HepG2 (cell line): ENCODE measurements around the gene NFS1. TPM values are rescaled to one million over a fixed set of nuclear protein-coding genes. Genes with fewer than 3 reads are reported as not detected.

Experiments
- ASH2L ChIP-seq: fragments of 300-600, 200-600 bp; sonication (generic); IDR thresholded peaks from 2 replicates; pipeline ENCODE4 v1.7.0; 2017; ENCODE audit warnings: low read depth, mild to moderate bottlenecking, moderate library complexity, mixed read lengths, low read length; ENCODE audit not compliant: insufficient read length
- ATF1 ChIP-seq: IDR thresholded peaks from 2 replicates; pipeline ENCODE4 v1.6.1; 2016; ENCODE audit warnings: mild to moderate bottlenecking, control low read depth
- DPF2 ChIP-seq: sonication (generic); formaldehyde crosslinking; IDR thresholded peaks from 2 replicates; pipeline ENCODE4 v1.4.0; 2020; ENCODE audit warnings: mild to moderate bottlenecking, low read depth, missing genetic modification reagents, borderline replicate concordance
- ELF1 ChIP-seq: sonication (generic); formaldehyde crosslinking; IDR thresholded peaks from 2 replicates; pipeline ENCODE4 v1.4.0; 2020; ENCODE audit warnings: missing genetic modification reagents
- FOXM1 ChIP-seq: sonication (generic); formaldehyde crosslinking; IDR thresholded peaks from 2 replicates; pipeline ENCODE4 v1.5.0; 2020; ENCODE audit warnings: missing genetic modification reagents
- IRF1 ChIP-seq: sonication (generic); formaldehyde crosslinking; IDR thresholded peaks from 2 replicates; pipeline ENCODE4 v1.4.0; 2020; ENCODE audit warnings: low read depth, mild to moderate bottlenecking, missing genetic modification reagents
- MIXL1 ChIP-seq: IDR thresholded peaks from 2 replicates; pipeline ENCODE4 v1.6.1; 2016
- NFATC3 ChIP-seq: sonication (generic); formaldehyde crosslinking; IDR thresholded peaks from 2 replicates; pipeline ENCODE4 v1.5.1; 2020; ENCODE audit warnings: mild to moderate bottlenecking, missing genetic modification reagents
- NFE2 ChIP-seq: sonication (generic); formaldehyde crosslinking; IDR thresholded peaks from 2 replicates; pipeline ENCODE4 v1.4.0; 2020; ENCODE audit warnings: missing genetic modification reagents
- SOX6 ChIP-seq, 2 experiments: fragments of 450-650 bp in 1 of 2; sonication (generic) in 1 of 2; formaldehyde crosslinking in 1 of 2; IDR thresholded peaks; 2 replicates each; pipeline versions ENCODE4 v1.4.0 to v1.6.1; 2017 to 2020; ENCODE audit warnings: antibody characterized with exemption in 1 of 2, mild to moderate bottlenecking in 1 of 2, missing genetic modification reagents in 1 of 2
- STAT5B ChIP-seq: sonication (generic); formaldehyde crosslinking; IDR thresholded peaks from 2 replicates; pipeline ENCODE4 v1.4.0; 2020; ENCODE audit warnings: missing genetic modification reagents
- TOE1 ChIP-seq: sonication (generic); formaldehyde crosslinking; IDR thresholded peaks from 2 replicates; pipeline ENCODE4 v1.4.0; 2020; ENCODE audit warnings: mild to moderate bottlenecking, missing genetic modification reagents
- ZNF30 ChIP-seq: sonication (generic); formaldehyde crosslinking; IDR thresholded peaks from 2 replicates; pipeline ENCODE4 v1.5.0; 2020; ENCODE audit warnings: mild to moderate bottlenecking, missing genetic modification reagents
- ZNF33A ChIP-seq: sonication (generic); formaldehyde crosslinking; IDR thresholded peaks from 2 replicates; pipeline ENCODE4 v1.5.1; 2020; ENCODE audit warnings: missing genetic modification reagents, mild to moderate bottlenecking, moderate library complexity, borderline replicate concordance
- ZNF616 ChIP-seq: sonication (generic); formaldehyde crosslinking; IDR thresholded peaks from 2 replicates; pipeline ENCODE4 v1.5.0; 2020; ENCODE audit warnings: low read depth, mild to moderate bottlenecking, missing genetic modification reagents
- ZNF619 ChIP-seq: sonication (generic); formaldehyde crosslinking; IDR thresholded peaks from 2 replicates; pipeline ENCODE4 v1.4.0; 2020; ENCODE audit warnings: mild to moderate bottlenecking, missing genetic modification reagents
- ZNF652 ChIP-seq: IDR thresholded peaks from 2 replicates; pipeline ENCODE4 v1.6.1; 2016; ENCODE audit warnings: low read depth, borderline replicate concordance
- ZNF670 ChIP-seq: sonication (generic); formaldehyde crosslinking; IDR thresholded peaks from 2 replicates; pipeline ENCODE4 v1.8.0; 2022; ENCODE audit warnings: mild to moderate bottlenecking, missing genetic modification reagents, borderline replicate concordance
- ZNF674 ChIP-seq: sonication (generic); formaldehyde crosslinking; IDR thresholded peaks from 2 replicates; pipeline ENCODE4 v1.5.0; 2020; ENCODE audit warnings: low read depth, mild to moderate bottlenecking, missing genetic modification reagents
- ZNF790 ChIP-seq: sonication (generic); formaldehyde crosslinking; IDR thresholded peaks from 2 replicates; pipeline ENCODE4 v1.8.0; 2022; ENCODE audit warnings: missing genetic modification reagents, mild to moderate bottlenecking, borderline replicate concordance
- ZNF816 ChIP-seq: sonication (generic); formaldehyde crosslinking; IDR thresholded peaks from 2 replicates; pipeline ENCODE4 v1.8.0; 2022; ENCODE audit warnings: missing genetic modification reagents, mild to moderate bottlenecking, borderline replicate concordance
- polyA plus RNA-seq, 8 experiments: library from polyadenylated mRNA; depleted of rRNA in 3 of 8; stranded (reverse) in 7 of 8; unstranded in 1 of 8; fragments of >200 nt; fragmentation: Illumina TruSeq in 4 of 8; extraction: Trizol in 4 of 8; gene quantifications; 2 replicates each; pipeline versions ENCODE4 v1.2.1 to v1.2.3, GENCODE V29; 2011 to 2016; ENCODE audit warnings: low read depth in 4 of 8, missing spikeins in 1 of 8, mixed read lengths in 1 of 8; ENCODE audit not compliant: insufficient read depth in 1 of 8
- total RNA-seq, 5 experiments: library from RNA; depleted of rRNA; stranded (reverse); fragments of >200 nt; fragmentation: Illumina TruSeq; extraction: Trizol; gene quantifications; 2 replicates each; pipeline ENCODE4 v1.2.3, GENCODE V29; 2016; ENCODE audit warnings: low read depth in 1 of 5
- TF ChIP-seq, protein P1 (sequence below): sonication (generic); formaldehyde crosslinking; IDR thresholded peaks from 2 replicates; pipeline ENCODE4 v1.9.0; 2021; ENCODE audit warnings: missing genetic modification reagents, borderline replicate concordance

The NFS1 gene
- total and polyA plus RNA-seq, 2 of the 13 experiments (the other 11 are each of a cell fraction or from before 2014, with no cell fraction given): 65.9 to 88.1 TPM

DNA sequence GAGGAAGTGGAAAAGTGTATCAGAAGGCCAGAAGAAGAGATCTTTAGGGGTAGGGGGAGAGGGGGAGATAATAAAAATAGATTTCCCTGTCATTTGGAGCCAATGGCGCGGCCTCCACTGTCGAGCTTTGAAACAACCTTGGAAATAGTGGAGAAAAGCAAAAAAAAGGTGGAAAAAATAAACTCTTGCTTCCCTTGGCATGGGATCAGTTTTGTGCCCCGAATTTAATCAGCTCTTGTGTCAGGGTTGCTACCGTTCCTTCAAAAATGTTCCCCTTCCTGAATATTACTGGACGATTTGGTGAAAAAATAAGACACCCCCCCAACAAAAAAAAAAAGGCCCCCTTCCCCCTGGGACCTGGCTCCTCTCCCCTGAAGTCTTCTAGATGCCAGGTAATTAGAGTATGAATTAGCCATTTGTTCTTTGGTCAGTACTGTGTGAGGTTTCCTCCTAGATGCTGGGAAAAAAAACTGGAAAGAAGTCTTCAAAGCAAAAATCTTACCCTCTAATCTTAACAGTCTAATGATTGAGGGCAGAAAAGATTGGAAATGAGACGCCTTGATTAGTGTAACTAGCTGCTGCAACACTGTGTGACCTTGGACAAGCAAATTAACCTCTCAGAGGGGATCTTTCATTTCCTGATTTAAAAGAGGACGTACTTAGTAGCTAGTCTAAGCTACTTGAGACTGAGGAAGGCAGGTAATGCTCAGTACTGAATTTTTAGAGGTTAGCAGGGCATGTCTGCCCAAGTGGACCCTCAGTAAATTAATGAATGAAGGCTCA lies 43.8 kb upstream of the NFS1 start (continued):
- TF ChIP-seq ZNF33A (CRISPR knock-in tag) (peak; percentile 97; the same call in 1 of the 2 replicates), NFATC3 (0 out of 2 replicates have a peak, but pooled peaks have one; percentile 89), ZNF816 (CRISPR knock-in tag) (peak; percentile 74; the same call in 1 of the 2 replicates), ZNF30 (CRISPR knock-in tag) (no peak), ZNF652 (CRISPR knock-in tag) (0 out of 2 replicates have a peak, but pooled peaks have one; percentile 49), DPF2 (CRISPR knock-in tag) (no peak), ASH2L (peak; percentile 39), ATF1 (CRISPR knock-in tag) (no peak), IRF1 (CRISPR knock-in tag) (0 out of 2 replicates have a peak, but pooled peaks have one; percentile 9), STAT5B (CRISPR knock-in tag) (no peak), MIXL1 (peak; percentile 93), ZNF619 (CRISPR knock-in tag) (no peak), SOX6 (IDR thresholded peaks at IDR 0.05) (no peak), SOX6 (CRISPR knock-in tag; IDR thresholded peaks at IDR 0.05) (no peak), ZNF670 (CRISPR knock-in tag) (peak; percentile 87), TOE1 (no peak), ELF1 (CRISPR knock-in tag) (no peak), NFE2 (CRISPR knock-in tag) (no peak), ZNF790 (CRISPR knock-in tag) (peak; percentile 7), ZNF616 (CRISPR knock-in tag) (no peak), ZNF674 (CRISPR knock-in tag) (no peak), FOXM1 (CRISPR knock-in tag) (peak; percentile 68; the same call in 1 of the 2 replicates)
- TF ChIP-seq, protein P1, sequence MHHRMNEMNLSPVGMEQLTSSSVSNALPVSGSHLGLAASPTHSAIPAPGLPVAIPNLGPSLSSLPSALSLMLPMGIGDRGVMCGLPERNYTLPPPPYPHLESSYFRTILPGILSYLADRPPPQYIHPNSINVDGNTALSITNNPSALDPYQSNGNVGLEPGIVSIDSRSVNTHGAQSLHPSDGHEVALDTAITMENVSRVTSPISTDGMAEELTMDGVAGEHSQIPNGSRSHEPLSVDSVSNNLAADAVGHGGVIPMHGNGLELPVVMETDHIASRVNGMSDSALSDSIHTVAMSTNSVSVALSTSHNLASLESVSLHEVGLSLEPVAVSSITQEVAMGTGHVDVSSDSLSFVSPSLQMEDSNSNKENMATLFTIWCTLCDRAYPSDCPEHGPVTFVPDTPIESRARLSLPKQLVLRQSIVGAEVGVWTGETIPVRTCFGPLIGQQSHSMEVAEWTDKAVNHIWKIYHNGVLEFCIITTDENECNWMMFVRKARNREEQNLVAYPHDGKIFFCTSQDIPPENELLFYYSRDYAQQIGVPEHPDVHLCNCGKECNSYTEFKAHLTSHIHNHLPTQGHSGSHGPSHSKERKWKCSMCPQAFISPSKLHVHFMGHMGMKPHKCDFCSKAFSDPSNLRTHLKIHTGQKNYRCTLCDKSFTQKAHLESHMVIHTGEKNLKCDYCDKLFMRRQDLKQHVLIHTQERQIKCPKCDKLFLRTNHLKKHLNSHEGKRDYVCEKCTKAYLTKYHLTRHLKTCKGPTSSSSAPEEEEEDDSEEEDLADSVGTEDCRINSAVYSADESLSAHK (CRISPR knock-in tag): 0 out of 2 replicates have a peak, but pooled peaks have one; percentile 66
